Measurements from ENCODE around the gene MRPL52. TPM values are rescaled to one million over a fixed set of nuclear protein-coding genes. Genes with fewer than 3 reads are reported as not detected.
A peak's percentile ranks its signal among the peaks of the same experiment; 100 is the strongest.

MRPL52 gene
- total and polyA plus RNA-seq, 2 of the 13 experiments (the other 11 are each of a cell fraction or from before 2014, with no cell fraction given), result 118 to 329 TPM

DNA sequence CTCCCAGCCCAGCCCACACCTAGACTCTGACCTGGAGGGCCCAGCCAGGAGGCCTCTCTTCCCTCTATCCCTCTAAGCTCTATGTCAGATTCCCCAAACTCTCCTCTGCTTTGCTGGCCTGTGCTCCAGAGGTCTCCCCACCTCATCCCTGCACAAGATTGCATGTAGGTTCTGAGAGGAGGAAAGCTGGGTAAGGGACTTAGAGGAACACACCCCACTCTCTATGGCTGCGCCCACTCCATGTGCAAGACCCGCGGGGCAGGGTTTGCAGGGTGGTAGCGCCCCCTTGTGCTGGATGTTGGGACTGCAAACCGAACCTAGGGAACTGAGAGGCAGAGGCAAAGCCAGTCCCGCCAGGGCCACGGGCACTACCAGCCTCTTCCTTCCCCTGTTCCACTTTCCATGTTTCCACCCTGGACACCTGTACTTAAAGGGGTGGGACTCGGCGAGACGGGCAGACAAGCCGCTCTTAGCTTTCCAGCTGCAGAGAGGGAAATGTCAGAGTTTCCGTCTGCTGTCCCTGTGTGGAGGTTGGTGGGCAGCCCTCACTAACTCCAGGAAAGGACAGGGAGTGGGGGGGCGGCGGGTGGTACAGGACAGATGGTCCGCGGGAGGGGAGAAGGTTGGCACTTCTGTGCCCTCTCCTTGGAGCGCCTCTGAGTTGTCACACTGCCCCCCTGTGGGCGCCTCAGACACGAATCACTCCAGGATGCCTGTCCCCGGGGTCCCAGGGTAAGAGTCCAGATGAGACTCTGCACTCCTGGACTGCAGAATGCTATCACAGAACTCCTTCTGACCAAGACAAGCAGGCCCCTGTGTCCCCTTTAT is 23.5 kb downstream of the MRPL52 start (continued):
- TF ChIP-seq, protein P1, sequence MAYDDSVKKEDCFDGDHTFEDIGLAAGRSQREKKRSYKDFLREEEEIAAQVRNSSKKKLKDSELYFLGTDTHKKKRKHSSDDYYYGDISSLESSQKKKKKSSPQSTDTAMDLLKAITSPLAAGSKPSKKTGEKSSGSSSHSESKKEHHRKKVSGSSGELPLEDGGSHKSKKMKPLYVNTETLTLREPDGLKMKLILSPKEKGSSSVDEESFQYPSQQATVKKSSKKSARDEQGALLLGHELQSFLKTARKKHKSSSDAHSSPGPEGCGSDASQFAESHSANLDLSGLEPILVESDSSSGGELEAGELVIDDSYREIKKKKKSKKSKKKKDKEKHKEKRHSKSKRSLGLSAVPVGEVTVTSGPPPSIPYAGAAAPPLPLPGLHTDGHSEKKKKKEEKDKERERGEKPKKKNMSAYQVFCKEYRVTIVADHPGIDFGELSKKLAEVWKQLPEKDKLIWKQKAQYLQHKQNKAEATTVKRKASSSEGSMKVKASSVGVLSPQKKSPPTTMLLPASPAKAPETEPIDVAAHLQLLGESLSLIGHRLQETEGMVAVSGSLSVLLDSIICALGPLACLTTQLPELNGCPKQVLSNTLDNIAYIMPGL (CRISPR knock-in tag; IDR thresholded peaks at IDR 0.05; ENCODE audit: borderline replicate concordance in 1 of 2, low read depth in 1 of 2), result peak; percentile 99 to 100
- TF ChIP-seq ZFP36 (IDR thresholded peaks at IDR 0.05; ENCODE audit: borderline replicate concordance, low read depth, low read length, partially characterized antibody) (peak; percentile 7), ZHX2 (IDR thresholded peaks at IDR 0.05; ENCODE audit: low read depth) (peak; percentile 78; the same call in 1 of the 2 replicates), ZHX2 (CRISPR knock-in tag; IDR thresholded peaks at IDR 0.05; ENCODE audit: borderline replicate concordance) (no peak), ZNF574 (CRISPR knock-in tag; IDR thresholded peaks at IDR 0.05) (peak; percentile 97), ZNF761 (CRISPR knock-in tag; conservative IDR thresholded peaks at IDR 0.05) (peak; percentile 94), MAFK (conservative IDR thresholded peaks at IDR 0.05 in 1 of 2, IDR thresholded peaks at IDR 0.05 in 1 of 2; ENCODE audit: low read length in 2 of 2) (no peak), SP4 (CRISPR knock-in tag; IDR thresholded peaks at IDR 0.05) (peak; percentile 70; the same call in 1 of the 2 replicates), SSRP1 (CRISPR knock-in tag; IDR thresholded peaks at IDR 0.05) (no peak), ZNF333 (CRISPR knock-in tag; IDR thresholded peaks at IDR 0.05; ENCODE audit: borderline replicate concordance) (peak; percentile 94), GTF3A (CRISPR knock-in tag; conservative IDR thresholded peaks at IDR 0.05) (no peak; the same call in 1 of the 2 replicates), NFIB (CRISPR knock-in tag; IDR thresholded peaks at IDR 0.05; ENCODE audit: borderline replicate concordance) (no peak)
- TF ChIP-seq, protein P2, sequence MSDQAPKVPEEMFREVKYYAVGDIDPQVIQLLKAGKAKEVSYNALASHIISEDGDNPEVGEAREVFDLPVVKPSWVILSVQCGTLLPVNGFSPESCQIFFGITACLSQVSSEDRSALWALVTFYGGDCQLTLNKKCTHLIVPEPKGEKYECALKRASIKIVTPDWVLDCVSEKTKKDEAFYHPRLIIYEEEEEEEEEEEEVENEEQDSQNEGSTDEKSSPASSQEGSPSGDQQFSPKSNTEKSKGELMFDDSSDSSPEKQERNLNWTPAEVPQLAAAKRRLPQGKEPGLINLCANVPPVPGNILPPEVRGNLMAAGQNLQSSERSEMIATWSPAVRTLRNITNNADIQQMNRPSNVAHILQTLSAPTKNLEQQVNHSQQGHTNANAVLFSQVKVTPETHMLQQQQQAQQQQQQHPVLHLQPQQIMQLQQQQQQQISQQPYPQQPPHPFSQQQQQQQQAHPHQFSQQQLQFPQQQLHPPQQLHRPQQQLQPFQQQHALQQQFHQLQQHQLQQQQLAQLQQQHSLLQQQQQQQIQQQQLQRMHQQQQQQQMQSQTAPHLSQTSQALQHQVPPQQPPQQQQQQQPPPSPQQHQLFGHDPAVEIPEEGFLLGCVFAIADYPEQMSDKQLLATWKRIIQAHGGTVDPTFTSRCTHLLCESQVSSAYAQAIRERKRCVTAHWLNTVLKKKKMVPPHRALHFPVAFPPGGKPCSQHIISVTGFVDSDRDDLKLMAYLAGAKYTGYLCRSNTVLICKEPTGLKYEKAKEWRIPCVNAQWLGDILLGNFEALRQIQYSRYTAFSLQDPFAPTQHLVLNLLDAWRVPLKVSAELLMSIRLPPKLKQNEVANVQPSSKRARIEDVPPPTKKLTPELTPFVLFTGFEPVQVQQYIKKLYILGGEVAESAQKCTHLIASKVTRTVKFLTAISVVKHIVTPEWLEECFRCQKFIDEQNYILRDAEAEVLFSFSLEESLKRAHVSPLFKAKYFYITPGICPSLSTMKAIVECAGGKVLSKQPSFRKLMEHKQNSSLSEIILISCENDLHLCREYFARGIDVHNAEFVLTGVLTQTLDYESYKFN (CRISPR knock-in tag; conservative IDR thresholded peaks at IDR 0.05), result peak; percentile 75

Measured in HepG2 (cell line).